Liver (tissue), 9 donors: ENCODE results near the gene OR51A2. TPM values are rescaled to one million over a fixed set of nuclear protein-coding genes. Genes with fewer than 3 reads are reported as not detected.

Experiments
- DNase-seq: peaks from one replicate; pipeline ENCODE4 v3.0.0-alpha.2; 2017; ENCODE audit warnings: low spot score
- H3K27ac ChIP-seq, 2 donors: one replicate each; pipeline ENCODE4 v1.7.0; 2013; ENCODE audit warnings: inconsistent platforms in 2 of 2, low read length in 2 of 2, control low read depth in 1 of 2, low read depth in 1 of 2, mild to moderate bottlenecking in 1 of 2
- H3K27me3 ChIP-seq, 4 donors: one replicate each; pipeline versions ENCODE4 v1.6.1 to v1.7.0; 2013; ENCODE audit warnings: low read length in 3 of 4, inconsistent platforms in 1 of 4, mild to moderate bottlenecking in 1 of 4, moderate library complexity in 1 of 4; ENCODE audit not compliant: control insufficient read depth in 4 of 4, insufficient read depth in 4 of 4
- H3K36me3 ChIP-seq, 4 donors: one replicate each; pipeline versions ENCODE4 v1.6.1 to v1.7.0; 2013; ENCODE audit warnings: low read length in 3 of 4, mild to moderate bottlenecking in 3 of 4, low read depth in 1 of 4, moderate library complexity in 1 of 4; ENCODE audit not compliant: control insufficient read depth in 4 of 4, insufficient read depth in 3 of 4
- H3K4me1 ChIP-seq, 4 donors: one replicate each; pipeline versions ENCODE4 v1.6.1 to v1.7.0; 2013; ENCODE audit warnings: low read length in 3 of 4, mild to moderate bottlenecking in 3 of 4, moderate library complexity in 1 of 4; ENCODE audit not compliant: control insufficient read depth in 4 of 4, insufficient read depth in 4 of 4
- H3K4me3 ChIP-seq, 3 donors: one replicate each; pipeline versions ENCODE4 v1.6.1 to v1.7.0; 2013; ENCODE audit warnings: low read length in 3 of 3, control low read depth in 1 of 3, low read depth in 1 of 3, mild to moderate bottlenecking in 1 of 3
- H3K9ac ChIP-seq, 2 donors: one replicate each; pipeline ENCODE4 v1.7.0; 2013; ENCODE audit warnings: low read length in 2 of 2, mild to moderate bottlenecking in 2 of 2, moderate library complexity in 2 of 2, control low read depth in 1 of 2, low read depth in 1 of 2
- H3K9me3 ChIP-seq, 4 donors: one replicate each; pipeline versions ENCODE4 v1.6.1 to v1.7.0; 2013; ENCODE audit warnings: low read length in 3 of 4; ENCODE audit not compliant: control insufficient read depth in 4 of 4
- ATF3 ChIP-seq: IDR thresholded peaks from 2 replicates; pipeline ENCODE4 v1.6.1; 2016; ENCODE audit warnings: antibody characterized with exemption
- CTCF ChIP-seq: fragments of 150-350 bp; IDR thresholded peaks from 2 replicates; pipeline ENCODE4 v1.5.1; 2017; ENCODE audit warnings: improper control_type of control experiment, low read depth, low read length; ENCODE audit not compliant: missing input control
- EGR1 ChIP-seq, 2 donors: IDR thresholded peaks; 2 replicates each; pipeline ENCODE4 v1.6.1; 2016 to 2018; ENCODE audit warnings: antibody characterized with exemption in 2 of 2, low read depth in 2 of 2
- FOXA1 ChIP-seq: IDR thresholded peaks from 2 replicates; pipeline ENCODE4 v1.6.1; 2016; ENCODE audit warnings: antibody characterized with exemption
- FOXA2 ChIP-seq: IDR thresholded peaks from 2 replicates; pipeline ENCODE4 v1.6.1; 2016; ENCODE audit warnings: antibody characterized with exemption
- GABPA ChIP-seq, 2 donors: IDR thresholded peaks in 1 of 2; conservative IDR thresholded peaks in 1 of 2; 2 replicates each; pipeline ENCODE4 v1.6.1; 2016; ENCODE audit warnings: antibody characterized with exemption in 2 of 2, mild to moderate bottlenecking in 1 of 2, moderate library complexity in 1 of 2
- HNF4A ChIP-seq, 2 donors: conservative IDR thresholded peaks; 2 replicates each; pipeline ENCODE4 v1.6.1; 2016; ENCODE audit warnings: antibody characterized with exemption in 2 of 2, mild to moderate bottlenecking in 2 of 2
- HNF4G ChIP-seq: IDR thresholded peaks from 2 replicates; pipeline ENCODE4 v1.6.1; 2016; ENCODE audit warnings: antibody characterized with exemption
- JUND ChIP-seq, 2 donors: IDR thresholded peaks; 2 replicates each; pipeline ENCODE4 v1.6.1; 2016; ENCODE audit warnings: antibody characterized with exemption in 2 of 2
- MAX ChIP-seq: IDR thresholded peaks from 2 replicates; pipeline ENCODE4 v1.6.1; 2016; ENCODE audit warnings: antibody characterized with exemption
- NR2F2 ChIP-seq: IDR thresholded peaks from 2 replicates; pipeline ENCODE4 v1.6.1; 2016; ENCODE audit warnings: antibody characterized with exemption
- RAD21 ChIP-seq, 2 donors: IDR thresholded peaks; 2 replicates each; pipeline ENCODE4 v1.6.1; 2016; ENCODE audit warnings: antibody characterized with exemption in 2 of 2, mild to moderate bottlenecking in 2 of 2
- RXRA ChIP-seq, 2 donors: IDR thresholded peaks; 2 replicates each; pipeline ENCODE4 v1.6.1; 2017 to 2018; ENCODE audit warnings: antibody characterized with exemption in 2 of 2, mild to moderate bottlenecking in 1 of 2
- SP1 ChIP-seq: IDR thresholded peaks from 2 replicates; pipeline ENCODE4 v1.6.1; 2018; ENCODE audit warnings: antibody characterized with exemption, mild to moderate bottlenecking
- TAF1 ChIP-seq: conservative IDR thresholded peaks from 2 replicates; pipeline ENCODE4 v1.6.1; 2016; ENCODE audit warnings: antibody characterized with exemption, mild to moderate bottlenecking
- YY1 ChIP-seq: IDR thresholded peaks from 2 replicates; pipeline ENCODE4 v1.6.1; 2016; ENCODE audit warnings: antibody characterized with exemption, mild to moderate bottlenecking
- WGBS: extraction: QIAGEN DNeasy Blood & Tissue Kit; methylation state at CpG from one replicate; pipeline ENCODE4 v1.1.7; 2013; 5-methylcytosine and 5-hydroxymethylcytosine counted together
- polyA plus RNA-seq, 2 donors: library from polyadenylated mRNA; stranded (reverse) in 1 of 2; unstranded in 1 of 2; fragments of 200-250 nt in 1 of 2; fragments of >200 nt in 1 of 2; fragmentation: Nextera tagmentation in 1 of 2; extraction: Ambion mirVana in 1 of 2; gene quantifications; one replicate each; pipeline versions ENCODE4 v1.2.1 to v1.2.3, GENCODE V29; 2013 to 2015
- total RNA-seq, 2 donors: library from RNA; depleted of rRNA; stranded (reverse); fragments of >200 nt; gene quantifications; one replicate each; pipeline ENCODE4 v1.2.3, GENCODE V29; 2014
- TF ChIP-seq, protein P1 (sequence below): IDR thresholded peaks from 2 replicates; pipeline ENCODE4 v1.6.1; 2016; ENCODE audit warnings: antibody characterized with exemption
- TF ChIP-seq, protein P2 (sequence below): IDR thresholded peaks from 2 replicates; pipeline ENCODE4 v1.6.1; 2016; ENCODE audit warnings: antibody characterized with exemption, mild to moderate bottlenecking
- donor health status: healthy.
- donor health status: healthy.
- donor health status: healthy.
- donor health status: healthy.
- donor health status: healthy.

Gene OR51A2
- total and polyA plus RNA-seq, 4 donors, result not detected

DNA sequence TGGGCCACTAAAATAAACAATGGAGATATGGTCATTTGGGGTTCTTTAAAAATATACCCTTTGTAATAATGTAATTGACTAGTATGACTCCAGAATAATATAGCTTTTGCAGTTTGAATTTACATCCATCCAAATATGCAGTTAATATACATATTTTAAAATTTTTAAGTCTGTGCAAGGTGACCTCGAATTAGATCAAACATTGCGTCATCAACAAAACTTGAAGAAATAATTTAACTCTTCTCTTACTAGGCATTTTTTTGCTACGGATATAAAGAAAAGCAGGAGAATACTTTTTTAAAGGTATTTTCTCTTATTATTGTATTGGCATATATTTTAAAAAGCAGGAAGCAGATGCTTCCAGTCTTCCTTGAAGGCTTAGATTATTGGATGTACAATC, 18.8 kb downstream of the OR51A2 start:
- H3K4me3 ChIP-seq, result no peak overlapping the region
- DNase-seq, result no peak
- TF ChIP-seq RXRA (IDR thresholded peaks at IDR 0.05) (no peak), HNF4A (conservative IDR thresholded peaks at IDR 0.05) (no peak), YY1 (no peak), CTCF (no peak), FOXA2 (no peak), SP1 (no peak), JUND (IDR thresholded peaks at IDR 0.05) (no peak), FOXA1 (no peak), TAF1 (no peak), RAD21 (IDR thresholded peaks at IDR 0.05) (no peak), EGR1 (IDR thresholded peaks at IDR 0.05; ENCODE audit: low read depth in 2 of 2) (no peak), HNF4G (no peak), MAX (no peak), GABPA (IDR thresholded peaks at IDR 0.05 in 1 of 2, conservative IDR thresholded peaks at IDR 0.05 in 1 of 2) (no peak), NR2F2 (no peak), ATF3 (no peak)
- TF ChIP-seq, protein P1, sequence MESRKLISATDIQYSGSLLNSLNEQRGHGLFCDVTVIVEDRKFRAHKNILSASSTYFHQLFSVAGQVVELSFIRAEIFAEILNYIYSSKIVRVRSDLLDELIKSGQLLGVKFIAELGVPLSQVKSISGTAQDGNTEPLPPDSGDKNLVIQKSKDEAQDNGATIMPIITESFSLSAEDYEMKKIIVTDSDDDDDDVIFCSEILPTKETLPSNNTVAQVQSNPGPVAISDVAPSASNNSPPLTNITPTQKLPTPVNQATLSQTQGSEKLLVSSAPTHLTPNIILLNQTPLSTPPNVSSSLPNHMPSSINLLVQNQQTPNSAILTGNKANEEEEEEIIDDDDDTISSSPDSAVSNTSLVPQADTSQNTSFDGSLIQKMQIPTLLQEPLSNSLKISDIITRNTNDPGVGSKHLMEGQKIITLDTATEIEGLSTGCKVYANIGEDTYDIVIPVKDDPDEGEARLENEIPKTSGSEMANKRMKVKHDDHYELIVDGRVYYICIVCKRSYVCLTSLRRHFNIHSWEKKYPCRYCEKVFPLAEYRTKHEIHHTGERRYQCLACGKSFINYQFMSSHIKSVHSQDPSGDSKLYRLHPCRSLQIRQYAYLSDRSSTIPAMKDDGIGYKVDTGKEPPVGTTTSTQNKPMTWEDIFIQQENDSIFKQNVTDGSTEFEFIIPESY, result no peak
- TF ChIP-seq, protein P2, sequence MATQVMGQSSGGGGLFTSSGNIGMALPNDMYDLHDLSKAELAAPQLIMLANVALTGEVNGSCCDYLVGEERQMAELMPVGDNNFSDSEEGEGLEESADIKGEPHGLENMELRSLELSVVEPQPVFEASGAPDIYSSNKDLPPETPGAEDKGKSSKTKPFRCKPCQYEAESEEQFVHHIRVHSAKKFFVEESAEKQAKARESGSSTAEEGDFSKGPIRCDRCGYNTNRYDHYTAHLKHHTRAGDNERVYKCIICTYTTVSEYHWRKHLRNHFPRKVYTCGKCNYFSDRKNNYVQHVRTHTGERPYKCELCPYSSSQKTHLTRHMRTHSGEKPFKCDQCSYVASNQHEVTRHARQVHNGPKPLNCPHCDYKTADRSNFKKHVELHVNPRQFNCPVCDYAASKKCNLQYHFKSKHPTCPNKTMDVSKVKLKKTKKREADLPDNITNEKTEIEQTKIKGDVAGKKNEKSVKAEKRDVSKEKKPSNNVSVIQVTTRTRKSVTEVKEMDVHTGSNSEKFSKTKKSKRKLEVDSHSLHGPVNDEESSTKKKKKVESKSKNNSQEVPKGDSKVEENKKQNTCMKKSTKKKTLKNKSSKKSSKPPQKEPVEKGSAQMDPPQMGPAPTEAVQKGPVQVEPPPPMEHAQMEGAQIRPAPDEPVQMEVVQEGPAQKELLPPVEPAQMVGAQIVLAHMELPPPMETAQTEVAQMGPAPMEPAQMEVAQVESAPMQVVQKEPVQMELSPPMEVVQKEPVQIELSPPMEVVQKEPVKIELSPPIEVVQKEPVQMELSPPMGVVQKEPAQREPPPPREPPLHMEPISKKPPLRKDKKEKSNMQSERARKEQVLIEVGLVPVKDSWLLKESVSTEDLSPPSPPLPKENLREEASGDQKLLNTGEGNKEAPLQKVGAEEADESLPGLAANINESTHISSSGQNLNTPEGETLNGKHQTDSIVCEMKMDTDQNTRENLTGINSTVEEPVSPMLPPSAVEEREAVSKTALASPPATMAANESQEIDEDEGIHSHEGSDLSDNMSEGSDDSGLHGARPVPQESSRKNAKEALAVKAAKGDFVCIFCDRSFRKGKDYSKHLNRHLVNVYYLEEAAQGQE, result no peak
- no peaks in the 10 kb centered on the region for H3K4me1 ChIP-seq
- H3K9me3 ChIP-seq, result no peaks in the 10 kb centered on the region
- H3K9ac ChIP-seq, result no peak overlapping the region
- no peaks in the 10 kb centered on the region for H3K36me3 ChIP-seq
- H3K27ac ChIP-seq, result no peak overlapping the region
- 58% methylated on average over 3 of the region's 3 CpGs for WGBS
- H3K27me3 ChIP-seq, result peaks cover 0 to 6% (median 0%) of the 10 kb centered on the region in 4 donors
